ENCODE data around the gene AK8.

Gene AK8

DNA sequence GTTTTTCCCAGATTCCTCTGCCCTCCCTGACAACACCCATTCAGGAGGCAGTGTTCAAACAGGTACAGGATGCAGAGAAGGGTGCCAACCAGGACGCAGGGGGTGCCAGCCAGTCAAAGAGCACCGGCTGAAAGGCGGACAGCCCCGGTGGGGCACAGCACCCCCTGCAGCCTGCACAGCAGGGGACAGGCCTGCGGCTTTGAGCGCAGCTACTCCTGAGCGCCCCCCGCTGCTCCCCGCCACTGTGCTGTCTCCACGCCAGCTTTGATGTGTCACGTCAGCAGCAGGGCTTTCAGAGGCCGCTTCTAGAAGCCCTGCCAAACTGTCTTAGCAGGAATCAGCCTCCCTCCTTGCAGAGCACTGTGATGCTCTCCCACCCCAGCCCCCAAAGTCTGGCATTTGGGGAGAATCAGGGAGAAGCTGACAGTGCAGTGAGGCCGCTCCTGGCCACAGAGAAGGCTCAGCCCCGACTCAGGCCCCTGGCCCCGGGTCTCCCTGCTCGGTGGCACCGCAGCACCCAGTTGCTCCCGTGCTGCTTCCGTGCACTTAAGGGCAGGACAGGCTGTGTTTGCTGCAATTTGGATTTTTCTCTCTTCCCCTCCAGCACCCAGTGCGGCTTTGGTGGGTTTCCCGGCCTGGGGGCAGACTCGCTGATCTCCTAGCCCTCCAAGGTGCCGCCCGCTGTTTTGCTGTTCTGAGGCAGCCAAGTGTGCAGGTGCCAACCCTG lies 20.3 kb downstream of the AK8 start:
- DNase-seq: no peak

DNA sequence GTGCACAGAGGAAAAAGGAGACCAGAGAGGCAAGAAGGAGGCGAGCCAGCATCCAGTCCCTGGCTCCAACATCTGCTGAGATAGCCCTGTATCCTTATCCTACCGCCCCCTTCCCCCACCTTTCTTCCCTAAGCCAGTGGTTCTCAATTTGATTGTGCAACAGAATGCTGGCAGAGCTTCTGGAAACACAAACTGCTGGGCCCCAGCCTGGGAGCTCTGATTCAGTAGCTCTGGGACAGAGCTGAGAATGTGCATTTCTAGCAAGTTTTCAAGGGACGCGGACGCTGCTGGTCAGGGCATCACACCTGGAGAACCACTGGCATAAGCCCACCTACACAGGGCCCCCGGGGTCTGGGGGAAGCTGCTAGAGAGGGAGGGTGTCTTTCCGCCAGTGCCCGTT lies 21.1 kb downstream of the AK8 start:
- DNase-seq: no peak

- no peak for DNase-seq
Measured at GRCh38 chr9:132855904-132856303, 22.2 kb downstream of the AK8 start.

DNA sequence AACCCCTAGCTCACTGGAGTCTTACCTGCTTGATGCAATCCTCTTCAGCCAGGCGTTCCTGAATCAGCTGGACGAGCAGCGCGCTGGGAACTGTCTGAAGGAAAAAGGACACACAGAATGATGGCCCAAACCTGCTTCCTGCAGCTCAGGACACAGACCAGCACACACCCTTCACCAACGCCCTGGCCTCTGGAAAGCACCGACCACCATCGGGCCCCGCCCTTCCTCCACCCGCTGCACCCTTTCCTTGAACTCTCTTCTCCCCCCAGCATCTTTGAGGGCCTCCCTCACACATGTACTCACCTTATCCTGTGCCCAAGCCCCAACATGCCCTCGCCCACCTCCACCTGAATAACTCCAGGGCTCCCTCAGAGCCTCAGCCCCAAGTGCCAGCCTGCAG lies 23.3 kb downstream of the AK8 start:
- DNase-seq: no peak

- no peak for DNase-seq
Measured at GRCh38 chr9:132853482-132853881, 24.6 kb downstream of the AK8 start.

DNA sequence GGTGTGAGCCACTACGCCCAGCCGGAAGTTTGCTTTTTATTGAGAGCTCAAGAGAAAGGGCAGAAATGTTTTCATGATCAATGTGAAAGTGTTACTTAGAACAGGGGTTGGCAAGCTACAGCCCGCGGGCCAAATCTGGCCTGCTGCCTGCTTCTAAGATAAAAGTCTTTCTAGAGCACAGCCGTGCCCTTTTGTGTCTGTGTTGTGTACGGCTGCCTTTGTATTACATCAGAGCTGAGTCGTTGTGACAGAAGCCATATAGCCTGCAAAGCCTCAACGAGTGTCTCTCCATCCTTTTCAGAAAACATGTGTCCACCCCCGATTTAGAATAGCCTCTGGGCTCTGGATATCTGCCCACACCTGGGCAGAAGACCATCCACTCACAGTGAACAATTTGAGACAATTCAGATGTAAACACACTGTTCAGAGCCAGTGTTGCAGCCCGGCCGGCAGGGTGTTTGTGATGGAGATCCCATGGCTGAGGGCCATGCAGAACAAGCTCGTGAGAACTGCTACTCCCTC lies 28.8 kb downstream of the AK8 start:
- DNase-seq: no peak

DNA sequence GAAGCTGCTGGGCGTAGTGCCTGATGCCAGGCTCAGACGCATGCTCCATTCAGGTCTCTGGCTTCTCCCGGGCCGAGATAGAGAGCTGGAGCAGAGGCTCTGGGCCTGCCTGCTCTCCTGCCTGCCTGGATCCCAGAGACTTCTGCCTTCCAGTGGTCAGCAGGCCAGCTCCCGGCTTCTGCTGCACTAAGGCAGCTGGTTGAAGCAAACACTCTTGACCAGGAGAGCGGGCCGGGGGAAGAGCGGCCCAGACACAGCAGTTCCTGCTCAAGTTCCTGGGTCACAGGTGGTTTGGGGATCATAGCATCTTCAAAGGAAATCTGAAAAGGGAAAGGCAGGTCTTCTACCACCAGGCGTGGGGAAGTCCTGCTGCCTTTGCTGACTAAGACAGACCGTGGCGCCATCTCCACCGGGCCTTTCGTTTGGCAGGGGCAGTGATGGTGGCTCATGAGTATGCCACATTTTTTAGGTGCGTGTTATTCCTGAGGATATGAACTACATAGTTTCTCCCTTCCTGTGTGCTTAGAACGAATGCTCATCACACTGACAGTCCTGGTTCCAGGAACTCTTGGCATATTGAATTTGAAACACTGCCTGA lies 31.1 kb downstream of the AK8 start:
- DNase-seq: no peak

DNA sequence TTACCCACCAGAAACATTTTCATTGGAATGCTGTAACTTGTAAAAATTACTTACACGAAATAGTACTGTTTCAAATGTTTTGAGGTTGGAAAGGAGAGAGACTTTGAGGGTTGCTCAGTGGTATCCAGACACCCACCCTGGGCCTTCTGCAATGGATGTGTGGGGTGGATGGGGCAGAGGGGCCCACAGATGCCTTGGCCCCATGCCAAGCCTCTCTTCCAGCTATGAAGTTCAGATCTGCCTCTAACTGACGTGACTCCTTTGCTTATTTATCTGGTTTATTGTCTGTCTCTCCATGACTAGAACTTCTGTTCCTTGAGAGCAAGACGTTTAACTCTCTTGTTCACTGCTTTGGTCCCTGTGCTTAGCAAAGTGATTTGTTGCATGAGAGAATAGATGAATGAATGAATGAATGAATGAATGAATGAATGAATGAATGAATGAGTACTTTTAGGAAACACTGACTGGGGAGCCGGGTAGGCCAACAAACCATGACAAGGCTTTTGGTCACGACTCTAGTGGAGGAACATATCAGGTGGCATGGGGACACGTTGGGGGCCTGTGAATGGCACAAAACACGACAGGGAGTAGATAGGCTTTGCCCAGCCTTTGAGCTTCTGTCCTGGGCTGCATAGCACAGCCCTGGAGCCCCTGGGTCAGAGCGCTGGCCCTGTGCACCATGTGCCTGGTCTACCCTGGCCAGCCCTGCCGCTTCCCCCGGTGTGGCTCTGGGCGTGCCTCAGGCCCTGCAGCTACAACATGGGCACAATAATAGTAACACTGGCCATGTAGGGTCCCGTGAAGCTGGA lies 31.8 kb downstream of the AK8 start:
- DNase-seq: no peak

DNA sequence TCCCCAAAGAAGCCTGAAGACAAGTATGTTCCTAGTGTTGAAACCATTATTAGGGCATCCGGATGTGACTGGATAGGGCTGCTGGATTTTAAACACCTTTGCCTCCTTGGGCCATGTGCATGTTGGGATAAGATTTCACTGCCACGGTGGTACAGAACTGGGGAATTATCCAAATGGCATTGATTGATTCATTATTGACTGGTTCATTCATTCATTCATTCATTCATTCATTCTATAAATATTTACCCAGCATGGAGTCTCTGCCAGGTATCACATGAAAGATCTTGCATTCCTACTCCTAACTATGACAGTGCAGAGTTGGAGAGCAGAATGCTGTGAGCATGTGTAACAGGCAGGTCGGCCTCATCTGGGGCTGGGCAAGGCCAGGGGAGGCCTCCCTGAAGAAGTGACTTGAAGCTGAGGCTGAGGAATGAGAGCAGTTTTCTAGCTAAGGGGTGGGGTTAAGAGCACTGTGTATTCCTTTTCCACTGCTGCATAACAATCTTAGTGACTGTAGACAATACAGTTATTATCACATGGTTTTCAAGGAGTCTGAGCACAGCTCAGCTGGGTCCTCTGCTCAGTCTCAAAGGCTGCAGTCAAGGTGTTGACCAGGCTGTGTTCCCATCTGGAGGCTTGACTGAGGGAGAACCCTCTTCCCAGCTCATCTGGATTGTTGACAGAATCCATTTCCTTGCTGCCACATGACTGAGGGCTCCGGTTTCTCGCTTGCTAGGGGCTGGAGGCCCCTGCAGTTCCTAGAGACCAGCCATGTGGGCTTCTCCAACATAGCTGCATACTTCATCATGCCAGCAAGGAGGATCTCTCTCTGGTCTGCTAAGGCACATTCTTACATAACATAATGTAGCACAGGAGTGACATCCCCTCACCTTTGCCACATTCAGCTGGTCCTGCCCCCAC lies 35.7 kb downstream of the AK8 start:
- no peak for DNase-seq

DNA sequence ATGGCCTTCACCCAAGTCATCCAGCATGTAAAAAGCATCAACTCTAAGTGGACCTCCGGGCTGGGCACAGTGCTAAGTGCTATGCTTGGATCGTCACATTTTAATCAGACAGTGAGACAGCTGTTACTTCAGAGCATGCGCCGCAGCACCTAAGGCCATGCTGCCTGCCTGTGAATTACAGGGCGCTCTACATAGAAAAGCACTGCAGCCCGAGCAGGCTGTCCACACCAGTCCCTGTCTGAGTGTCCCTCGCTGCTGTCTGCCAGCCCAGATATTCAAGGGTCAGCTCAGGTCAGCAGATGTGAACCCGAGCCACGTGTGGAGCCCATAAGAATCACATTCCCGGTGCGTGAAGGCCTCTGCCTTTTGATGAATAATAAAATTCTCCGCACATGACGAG lies 37.1 kb downstream of the AK8 start:
- DNase-seq: no peak

GRCh38 chr9:132838291-132838690 lies 39.8 kb downstream of the AK8 start:
- no peak for DNase-seq

GRCh38 chr9:132837501-132838286 lies 40.4 kb downstream of the AK8 start:
- no peak for DNase-seq

DNA sequence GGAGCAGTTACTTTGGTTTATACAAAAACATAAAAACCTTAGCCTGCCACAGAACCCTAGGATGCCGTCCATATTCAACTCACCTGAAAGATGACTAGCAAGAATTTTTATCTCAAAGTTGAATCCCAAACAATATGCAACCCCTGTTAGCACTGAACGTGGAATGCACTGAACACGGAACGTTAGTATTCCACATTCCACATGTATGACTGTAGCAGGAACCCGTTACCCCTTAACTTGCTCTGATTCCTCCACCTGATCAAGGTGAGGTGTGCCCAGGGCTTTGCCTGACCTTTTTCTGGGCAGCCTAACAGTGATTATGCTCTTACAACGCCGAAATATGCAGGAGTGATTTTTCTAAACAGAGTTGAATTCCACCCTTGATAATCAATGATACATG lies 43.7 kb downstream of the AK8 start:
- no peak for DNase-seq

GRCh38 chr9:132833550-132834121 lies 44.4 kb downstream of the AK8 start:
- no peak for DNase-seq

GRCh38 chr9:132832171-132832881 lies 45.8 kb downstream of the AK8 start:
- no peak for DNase-seq

DNA sequence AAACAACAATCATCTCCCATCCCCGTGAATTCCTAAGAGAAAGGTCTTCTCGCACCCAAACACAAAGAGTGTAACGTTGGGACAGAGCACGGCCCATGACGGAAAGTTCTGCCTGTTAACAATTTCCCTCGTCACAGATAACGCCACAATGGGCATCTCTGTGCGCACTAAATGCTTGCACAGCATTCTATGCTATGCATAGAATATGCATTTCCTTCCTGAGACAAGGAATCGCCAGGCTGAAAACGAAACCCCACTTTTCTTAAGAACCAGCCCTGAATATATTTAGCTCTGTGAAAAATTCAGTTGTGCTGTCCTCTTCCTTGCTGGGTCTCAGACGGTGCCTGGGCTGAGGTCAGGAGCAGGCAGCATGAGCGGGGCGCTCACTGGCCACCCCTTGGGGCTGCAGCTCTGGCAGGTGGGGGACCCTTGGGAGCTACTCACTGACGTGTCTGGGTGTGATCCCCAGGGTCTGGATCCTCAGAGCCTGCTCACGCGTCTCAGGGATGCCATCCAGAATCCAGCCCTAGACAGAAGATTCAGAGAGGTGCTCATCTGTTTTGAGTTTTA lies 49.8 kb downstream of the AK8 start:
- no peak for DNase-seq

- no peak for DNase-seq
Measured at GRCh38 chr9:132827366-132827765, 50.7 kb downstream of the AK8 start.

GRCh38 chr9:132826621-132827365 lies 51.3 kb downstream of the AK8 start:
- no peak for DNase-seq

- no peak for DNase-seq
Measured at GRCh38 chr9:132826131-132826530, 52.0 kb downstream of the AK8 start.

GRCh38 chr9:132825430-132825829 lies 52.7 kb downstream of the AK8 start:
- no peak for DNase-seq
